GM21825 (cell line): Measurements from ENCODE around the gene PROP1.
"Not testable (repeated sequence)": the region's sequence is repeated elsewhere in the genome, so short reads cannot be mapped to it uniquely, and the experiment has no call there.

Source experiments
- ATAC-seq: cut with Tn5 transposase; IDR thresholded peaks from one replicate; pipeline ENCODE4 v1.9.1; 2021; ENCODE audit warnings: mild to moderate bottlenecking, moderate library complexity; ENCODE audit not compliant: unreplicated experiment

Gene PROP1

DNA sequence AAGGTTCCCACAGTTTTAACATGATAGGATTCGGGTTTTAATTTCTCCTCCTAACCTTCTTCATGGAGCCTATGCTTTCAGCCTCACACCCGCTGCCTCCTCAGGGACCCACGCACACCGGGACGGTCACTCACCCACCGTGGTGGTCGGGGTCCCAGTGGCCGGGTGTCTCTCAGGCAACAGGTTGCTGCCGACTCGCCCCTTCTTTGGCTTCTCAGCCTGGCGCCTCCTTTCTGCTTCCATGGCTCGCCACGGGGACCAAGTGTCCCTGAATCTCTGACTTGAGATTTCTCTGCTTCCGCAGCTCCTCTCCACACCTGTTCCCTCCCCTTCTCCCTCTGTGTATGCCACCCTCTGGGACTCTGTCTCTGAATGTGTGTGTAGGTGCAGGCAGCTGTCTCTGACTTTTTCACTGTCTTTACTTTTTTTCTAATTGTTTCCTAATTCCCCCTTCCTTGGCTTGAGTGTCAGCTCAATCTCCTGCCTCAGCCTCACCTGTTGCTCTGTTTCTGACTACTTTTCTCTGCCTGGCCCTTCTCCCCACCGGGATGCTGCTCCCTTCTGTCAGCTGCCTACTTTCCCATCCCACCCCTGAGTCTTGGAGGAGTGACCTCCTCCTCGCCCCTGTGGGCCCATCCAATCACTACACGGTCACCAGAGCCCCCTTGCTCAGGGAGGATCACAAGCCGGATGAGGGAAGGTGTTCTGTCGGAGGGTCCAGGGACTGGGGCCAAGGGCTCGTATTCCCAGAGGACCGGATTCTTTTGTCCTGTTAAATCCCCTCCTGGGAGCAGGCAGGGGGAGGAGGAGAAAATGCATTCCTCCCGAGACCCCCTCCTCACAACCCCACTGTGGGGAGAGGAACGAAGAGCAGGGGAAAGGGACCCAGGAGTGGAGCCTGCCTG is at the start of gene PROP1:
TSS of gene PROP1 (minus strand) at position 552 of the 905 bp plus-strand sequence. CDS start at position 243, 309 bp downstream.
- no peak for ATAC-seq

DNA sequence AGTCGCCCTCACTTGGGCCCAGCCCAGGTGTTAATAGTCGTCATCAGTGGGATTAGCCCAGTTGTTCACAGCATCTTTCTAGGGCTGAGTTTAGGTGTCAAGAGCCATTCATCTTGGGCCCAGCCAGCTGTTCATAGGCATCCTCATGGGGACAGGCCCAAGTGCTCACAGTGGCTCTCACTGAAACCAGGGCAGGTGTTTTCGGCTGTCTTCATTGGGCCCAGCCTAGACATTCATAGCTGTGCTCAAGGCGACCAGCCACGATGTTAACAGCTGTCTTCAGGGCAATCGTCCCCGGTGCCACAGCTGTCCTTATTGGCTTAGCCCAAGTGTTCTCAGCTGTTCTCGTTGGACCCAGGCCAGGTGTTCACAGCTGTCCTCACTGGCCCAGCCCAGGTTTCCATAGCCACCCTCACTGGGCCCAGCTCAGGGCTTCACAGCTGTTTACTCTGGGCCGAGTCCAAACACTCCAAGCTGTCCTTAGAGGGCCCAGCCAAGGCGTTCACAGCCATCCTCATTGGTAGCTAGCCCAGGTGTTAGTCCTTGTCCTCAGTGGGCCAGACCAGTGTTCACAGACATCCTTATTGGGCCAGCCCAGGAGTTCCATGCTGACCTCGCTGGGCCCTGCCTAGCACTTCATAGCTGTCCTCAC is 23.5 kb upstream of the PROP1 start:
- not testable (repeated sequence) for ATAC-seq

DNA sequence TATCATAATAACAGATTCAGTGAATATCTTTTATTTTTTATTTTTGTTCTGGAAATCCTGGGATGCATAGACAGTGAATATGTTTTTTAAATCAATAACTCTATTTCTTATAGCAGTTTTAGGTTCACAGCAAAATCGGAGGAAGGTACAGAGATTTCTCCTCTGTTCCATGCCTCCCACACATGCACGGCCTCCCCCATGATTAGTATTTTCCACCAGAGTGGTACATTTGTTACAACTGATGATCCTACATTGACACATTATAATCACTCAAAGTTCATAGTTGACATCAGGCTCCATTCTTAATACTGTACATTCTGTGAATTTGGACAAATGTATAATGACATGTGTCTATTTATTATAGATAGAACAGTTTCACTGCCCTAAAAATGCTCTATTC is 16.7 kb upstream of the PROP1 start:
- ATAC-seq: not testable (repeated sequence)

DNA sequence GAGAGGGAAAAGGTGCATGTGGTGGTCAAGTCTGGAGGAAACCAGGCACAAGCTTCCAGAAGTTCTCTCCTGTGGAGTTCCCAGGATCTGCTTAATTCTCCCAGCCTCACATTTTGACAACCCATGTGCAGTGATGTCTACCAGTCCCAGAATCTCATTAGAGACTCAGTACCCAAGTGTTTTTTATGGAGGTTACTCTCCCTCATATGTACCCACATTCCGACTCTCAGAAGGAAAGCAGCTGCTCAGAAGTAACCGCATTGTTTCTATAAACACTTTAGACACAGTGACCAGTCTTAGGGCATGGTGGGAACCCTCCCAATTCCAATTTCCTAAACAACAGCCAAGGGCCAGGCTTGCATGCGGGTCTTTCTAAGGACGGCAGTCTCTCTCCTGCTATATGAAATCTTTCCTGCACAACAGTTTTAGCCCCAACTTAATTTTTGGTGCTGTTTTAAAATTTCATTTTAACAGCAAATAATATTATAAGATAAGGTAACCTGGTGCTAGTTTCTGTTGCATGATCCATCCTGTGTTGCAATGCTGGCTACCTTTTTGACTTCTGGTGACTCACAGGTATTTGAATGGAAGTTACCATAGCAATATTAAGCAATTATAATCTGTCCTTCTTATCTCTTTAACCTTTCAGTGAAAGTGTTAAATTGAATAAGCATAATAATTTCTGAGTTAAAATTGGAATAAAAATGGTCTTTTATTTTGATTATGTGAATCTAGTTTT is 15.9 kb upstream of the PROP1 start:
- ATAC-seq: not testable (repeated sequence)

DNA sequence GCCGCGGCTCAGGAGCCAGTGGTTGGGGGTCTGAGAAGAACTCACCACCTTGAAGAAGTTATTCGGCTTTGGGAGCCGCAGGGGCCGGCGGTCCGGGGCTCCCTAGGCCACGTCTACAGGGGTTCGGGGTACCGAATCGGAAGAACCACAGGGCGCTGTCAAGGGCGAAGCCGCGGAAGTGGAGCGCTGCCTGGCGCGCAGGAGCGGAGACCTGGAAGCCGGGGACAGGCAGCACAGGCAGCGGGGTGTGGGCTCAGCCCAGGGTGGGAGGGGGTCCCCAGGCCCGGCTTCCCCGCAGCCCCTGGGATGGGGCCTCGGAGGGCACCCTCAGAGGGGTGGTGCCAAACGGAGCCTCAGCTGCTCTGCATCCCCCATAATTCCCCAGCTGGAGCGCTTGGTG is 11.2 kb upstream of the PROP1 start:
- not testable (repeated sequence) for ATAC-seq

DNA sequence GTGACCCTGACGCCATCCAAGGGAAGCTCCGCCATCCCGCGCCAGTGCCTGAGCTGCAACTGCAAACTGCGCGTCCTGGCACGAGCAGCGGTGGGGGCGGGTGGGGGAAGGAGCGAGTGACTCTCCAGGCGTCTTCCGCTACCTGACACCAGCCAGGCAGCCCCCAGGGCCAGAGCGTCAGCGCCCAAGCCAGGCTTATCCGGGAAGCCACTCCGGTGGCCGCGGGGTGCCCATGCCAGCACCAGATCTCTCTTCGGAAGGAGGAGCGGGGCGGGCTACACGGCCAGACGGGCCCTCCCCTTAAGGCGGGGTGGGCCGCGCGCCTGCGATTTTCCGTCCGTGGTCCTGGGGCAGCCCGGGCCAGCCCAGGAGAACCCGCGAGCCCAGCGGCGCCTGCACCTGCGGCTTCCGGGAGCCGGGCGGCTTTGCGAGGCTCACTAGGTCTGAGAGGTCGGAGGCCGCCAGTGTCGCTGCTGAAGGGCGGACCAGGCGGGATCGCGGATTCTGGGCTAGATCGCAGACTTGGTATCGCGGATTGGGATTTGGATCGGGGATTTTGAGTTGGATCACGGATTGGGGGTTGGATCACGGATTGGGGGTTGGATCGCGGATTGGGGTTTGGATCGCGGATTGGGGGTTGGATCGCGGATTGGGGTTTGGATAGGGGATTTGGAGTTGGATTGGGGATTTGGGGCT is 10.6 kb upstream of the PROP1 start:
- not testable (repeated sequence) for ATAC-seq

DNA sequence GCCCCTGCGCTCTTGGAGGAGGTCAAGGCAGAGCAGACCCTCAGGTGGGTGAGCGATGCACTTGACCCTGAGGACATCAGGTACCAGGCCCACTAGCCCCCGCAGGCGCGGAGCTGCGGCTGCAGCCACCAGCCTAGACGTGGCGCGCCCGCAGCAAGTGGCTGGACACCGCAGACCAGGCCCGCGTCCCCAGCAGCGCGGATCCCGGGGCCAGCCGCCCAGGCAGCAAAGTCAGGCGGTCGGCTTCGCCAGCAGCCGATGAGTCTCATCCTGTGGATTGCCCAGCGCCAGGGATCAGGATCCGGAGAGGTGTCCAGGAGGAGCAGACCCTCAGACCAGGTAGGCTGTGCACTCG is 10.1 kb upstream of the PROP1 start:
- not testable (repeated sequence) for ATAC-seq

DNA sequence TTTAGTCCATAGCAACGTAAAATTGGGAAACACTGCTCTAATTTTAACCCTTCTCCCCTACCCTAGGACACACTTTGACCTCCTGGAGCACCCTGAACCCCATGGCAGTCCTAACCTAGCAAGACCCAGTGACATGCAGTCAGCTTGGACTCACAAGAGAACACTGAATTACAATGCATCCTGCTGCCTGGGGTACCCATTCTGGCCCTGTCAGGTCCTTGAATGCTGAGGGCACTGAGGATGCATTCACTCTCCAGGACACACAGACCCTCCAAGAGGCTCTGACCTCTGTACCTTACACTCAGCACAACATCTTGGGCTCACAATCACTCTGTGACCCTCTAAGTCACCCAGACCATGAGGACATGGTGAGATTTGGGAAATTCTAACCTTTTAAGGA is 1.8 kb upstream of the PROP1 start:
- no peak for ATAC-seq

DNA sequence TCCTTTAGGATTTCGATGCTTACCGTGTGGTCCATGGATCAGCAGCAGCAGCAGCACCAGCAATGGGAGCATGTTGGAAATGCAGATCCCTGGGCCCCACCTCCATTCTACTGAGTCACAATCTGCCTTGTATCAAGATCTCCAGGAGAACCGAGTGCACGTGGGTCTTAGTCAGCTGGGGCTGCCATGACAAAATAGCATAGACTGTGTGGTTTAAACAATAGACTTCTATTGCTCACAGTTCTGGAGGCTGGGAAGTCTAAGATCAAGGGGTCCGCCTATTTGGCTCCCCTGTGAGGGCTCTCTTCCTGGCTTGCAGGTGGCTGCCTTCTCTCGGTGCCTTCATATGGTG is 1.3 kb upstream of the PROP1 start:
- ATAC-seq: no peak

DNA sequence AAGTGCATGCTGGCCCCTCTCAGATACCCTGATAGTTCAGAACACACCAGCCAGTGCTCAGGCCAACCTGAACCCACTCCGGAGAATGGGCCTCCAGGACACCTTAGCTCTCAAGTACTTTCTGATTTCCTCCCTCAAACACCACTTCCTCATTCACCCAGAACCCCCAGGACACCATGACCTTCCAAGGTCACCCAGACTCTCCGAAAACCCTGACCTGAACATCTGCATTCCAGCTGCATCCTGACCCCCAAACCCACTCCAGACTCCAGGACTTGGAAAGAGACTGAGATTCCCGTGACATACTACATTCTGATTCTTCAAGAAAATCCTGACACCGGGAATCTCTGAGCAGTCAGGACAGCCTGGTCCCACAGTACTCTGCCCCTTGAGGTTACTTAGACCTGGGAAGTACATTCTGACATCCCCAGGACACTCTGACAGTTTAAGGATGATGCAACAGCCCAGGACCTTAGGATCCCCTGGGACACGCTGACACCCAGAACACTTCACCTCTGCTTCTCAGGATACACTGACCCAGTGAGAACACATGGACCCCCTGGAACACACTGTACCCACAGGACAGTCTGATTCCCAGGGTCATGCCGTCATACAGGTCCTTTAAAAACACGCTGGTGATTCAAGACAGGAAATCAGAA is 747 bp upstream of the PROP1 start:
- no peak for ATAC-seq

DNA sequence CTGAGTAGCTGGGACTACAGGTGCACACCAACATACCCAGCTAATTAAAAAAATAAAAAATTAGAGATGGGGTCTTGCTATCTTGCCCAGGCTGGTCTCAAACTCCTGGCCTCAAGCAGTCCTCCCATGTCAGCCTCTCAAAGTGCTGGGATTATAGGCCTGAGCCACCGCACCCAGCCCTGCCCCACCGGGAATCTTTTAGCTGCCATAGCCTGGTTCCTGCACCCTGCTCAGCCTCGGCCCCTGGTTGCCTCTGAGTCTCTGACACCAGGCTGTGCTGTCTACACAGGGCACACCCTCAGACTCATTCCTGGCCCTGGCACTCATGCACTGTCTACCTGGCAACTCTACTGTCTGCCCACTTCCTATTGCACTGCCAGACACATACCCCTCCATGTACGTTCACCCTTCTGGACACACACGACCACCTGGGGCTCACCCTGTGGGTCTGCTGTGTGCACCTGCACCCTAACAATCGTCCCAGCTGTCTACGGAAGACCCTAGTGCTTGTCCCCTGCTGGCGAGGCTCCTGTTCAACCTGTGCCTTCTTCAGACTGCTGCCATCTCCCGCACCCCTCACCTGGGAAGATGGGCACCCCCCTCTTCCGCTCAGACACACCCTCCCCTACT is 1.4 kb downstream of the PROP1 start:
- no peak for ATAC-seq

DNA sequence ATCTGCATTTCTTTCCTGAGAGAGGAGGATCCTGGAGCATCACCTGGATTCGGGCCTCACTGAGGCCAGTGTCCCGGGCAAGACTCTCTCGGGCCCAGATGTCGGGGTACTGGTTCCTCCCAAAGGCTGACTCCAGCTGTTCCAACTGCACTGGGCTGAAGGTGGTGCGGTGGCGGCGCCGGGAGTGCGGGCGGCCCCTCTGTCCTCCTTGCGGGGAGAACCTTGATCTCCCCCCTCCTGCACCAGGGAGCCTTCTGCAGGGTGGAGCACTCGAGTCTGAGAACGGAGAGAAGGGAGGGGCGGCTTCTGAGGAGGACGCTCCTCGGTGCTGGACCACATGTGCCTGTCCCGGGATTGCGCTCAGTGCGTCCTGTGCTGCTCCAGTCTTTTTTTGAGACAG is 2.0 kb downstream of the PROP1 start:
- ATAC-seq: no peak

DNA sequence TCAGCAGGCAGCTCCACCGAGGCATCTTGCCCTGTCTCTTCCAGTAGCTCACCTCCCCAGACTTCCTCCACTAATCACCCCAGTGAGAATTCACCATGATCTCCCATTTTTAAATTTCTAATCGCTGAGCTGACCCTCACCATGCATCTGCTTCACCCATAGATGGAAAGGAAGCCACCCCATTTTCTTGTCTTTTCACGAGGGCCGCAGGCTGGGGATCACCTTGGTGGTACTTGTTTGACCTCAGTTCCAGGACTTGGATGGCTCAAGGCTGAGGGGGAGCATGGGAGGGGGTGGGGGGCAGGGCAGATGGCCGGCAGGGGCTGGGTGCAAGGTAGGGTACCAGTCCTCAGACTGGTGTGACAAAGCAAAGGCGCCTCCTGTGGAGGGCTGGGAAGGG is 3.6 kb downstream of the PROP1 start:
- no peak for ATAC-seq

DNA sequence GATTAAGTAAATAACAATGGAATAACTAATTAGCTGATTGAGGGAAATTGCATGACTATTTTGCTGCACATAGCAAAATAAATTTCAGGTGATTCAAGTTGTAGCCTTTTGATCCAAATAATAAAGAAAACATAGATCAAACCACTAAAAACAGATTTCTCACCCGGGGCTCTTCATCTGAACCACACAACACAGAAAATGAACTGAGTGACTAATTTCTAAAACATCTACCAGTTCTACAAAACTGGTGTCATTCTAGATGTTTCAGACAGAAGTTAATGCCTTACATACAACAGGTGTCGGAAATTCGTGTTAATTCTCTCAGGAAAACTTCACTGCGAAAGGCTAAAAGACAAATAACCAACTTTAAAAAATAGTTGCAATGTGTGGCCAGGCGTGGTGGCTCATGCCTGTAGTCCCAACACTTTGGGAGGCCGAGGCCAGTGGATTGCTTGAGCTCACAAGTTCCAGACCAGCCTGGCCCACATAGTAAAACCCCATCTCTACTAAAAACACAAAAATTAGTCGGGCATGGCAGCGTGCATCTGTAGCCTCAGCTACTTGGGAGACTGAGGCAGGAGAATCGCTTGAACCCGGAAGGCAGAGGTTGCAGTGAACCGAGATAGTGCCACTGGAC is 6.9 kb downstream of the PROP1 start:
- no peak for ATAC-seq

DNA sequence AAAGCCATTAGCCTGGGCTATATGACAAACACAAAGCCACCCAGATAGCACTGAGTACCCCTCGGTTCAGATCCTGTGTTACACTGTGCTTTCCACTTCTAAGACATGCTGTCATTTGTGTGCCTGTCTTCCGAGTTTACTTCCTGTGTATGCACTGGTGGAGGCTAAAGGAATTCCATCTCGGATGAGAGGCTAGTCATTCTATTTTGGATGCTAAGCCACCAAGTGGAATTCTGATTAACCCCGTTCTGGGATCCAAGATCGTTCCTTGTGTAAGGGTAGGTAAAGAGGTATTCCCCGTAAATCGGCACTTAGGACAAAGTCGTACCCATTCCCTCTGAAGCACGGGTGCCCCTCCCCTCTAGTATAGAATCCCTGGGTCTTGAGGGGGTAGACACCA is 8.7 kb downstream of the PROP1 start:
- ATAC-seq: no peak

DNA sequence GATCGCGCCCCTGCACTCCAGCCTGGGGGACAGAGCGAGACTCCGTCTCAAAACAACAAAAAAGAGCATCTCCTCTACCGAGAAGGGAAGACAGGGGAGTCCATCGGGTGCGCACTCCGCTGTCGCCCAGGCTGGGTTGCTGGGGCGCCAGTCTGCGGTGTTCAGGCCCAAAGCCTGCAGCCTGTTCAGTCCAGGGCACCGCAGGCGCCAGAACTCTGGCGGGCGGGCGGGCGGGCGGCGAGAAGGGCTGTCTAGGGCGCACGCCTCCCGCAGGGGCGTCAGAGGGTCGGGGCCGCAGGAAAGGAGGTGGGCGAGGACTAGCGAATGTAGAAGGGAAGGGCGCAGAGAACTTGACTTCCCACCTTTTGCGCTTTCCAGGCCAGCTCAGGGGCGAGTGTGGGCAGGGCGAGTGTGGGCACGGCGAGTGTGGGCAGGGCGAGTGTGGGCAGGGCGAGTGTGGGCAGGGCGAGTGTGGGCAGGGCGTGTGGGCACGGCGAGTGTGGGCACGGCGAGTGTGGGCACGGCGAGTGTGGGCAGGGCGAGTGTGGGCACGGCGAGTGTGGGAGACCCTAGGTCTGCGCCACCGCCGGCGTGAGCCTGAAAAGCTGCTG is 10.5 kb downstream of the PROP1 start:
- no peak for ATAC-seq

DNA sequence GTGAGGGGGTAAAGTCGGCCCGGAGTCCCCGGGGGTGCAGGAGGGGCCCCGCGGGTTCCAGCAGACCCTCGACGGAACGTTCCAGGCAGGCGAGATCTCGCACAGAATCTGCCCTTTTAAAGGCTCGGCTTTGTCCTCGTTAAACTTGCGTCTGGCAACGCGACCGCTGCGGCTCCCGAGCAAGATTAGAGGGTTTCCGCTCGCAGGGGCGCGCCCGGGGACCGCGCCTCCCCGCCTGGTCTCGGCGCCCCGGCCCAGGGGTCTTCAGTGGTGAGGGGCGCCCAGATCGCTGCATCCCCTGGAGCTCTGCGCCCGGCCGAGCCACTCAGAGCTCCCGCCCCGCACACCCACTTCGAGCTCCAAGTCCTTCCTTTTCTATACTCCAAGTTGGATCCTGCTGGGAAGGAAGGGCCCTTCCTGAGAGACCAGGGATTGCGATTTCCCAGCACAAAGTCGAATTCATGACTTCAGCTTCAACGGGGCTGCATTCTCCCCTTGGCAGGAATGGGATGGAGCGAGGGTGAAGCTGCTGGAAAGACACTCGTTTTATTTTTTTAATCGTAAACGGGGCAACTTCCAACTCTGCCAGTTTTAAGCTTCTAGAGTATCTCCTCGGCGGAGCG is 11.3 kb downstream of the PROP1 start:
- no peak for ATAC-seq

DNA sequence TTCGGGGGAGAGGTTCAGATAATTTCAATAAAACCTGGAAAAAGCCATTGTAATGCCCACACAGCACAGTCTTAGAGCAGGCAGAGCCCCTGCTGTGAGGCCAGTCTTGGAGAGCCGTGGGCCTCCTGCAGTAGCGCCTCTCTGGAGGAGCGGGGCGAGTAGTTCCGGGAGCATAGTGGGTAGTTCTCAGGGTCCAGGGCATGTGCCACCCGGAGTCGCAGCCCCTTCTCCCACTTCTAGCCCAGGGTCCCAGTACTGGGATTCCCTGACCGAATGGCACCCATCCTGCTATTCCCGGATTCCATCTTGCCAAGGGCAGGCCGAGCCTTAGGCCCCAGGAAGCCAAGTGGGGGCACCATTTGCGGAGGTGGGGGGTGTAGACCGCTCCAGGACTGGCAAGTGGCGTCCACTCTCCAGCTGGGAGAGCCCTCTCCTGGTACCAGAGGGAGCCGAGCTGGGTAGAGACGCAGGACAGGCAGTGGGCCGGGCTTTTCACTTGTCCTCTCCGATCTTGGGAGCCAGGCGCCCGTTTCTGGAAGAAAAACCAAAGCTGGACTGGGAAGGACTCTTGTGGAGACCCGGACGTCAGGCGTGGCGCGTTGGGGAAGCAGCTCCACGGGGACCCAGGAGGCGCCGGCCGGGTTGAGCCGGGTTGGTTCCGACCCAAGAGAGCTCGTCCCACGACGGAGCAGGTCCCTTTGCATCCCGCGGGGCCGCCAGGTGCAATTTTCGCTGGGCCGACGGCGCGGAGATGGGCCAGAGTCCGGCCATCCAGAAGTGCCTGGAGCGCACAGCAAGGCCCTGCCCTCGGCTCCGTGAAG is 12.1 kb downstream of the PROP1 start:
- no peak for ATAC-seq
